NT2/D1 (cell line): ENCODE data around the gene PIGS.

ENCODE experiments used
- SUZ12 ChIP-seq: IDR thresholded peaks from 2 replicates; pipeline ENCODE4 v1.6.1; 2011; ENCODE audit not compliant: insufficient read length, insufficient read depth; ENCODE audit errors: extremely low read depth
- ZNF274 ChIP-seq: IDR thresholded peaks from 2 replicates; pipeline ENCODE4 v1.6.1; 2011; ENCODE audit warnings: mild to moderate bottlenecking, low read depth, low read length

DNA sequence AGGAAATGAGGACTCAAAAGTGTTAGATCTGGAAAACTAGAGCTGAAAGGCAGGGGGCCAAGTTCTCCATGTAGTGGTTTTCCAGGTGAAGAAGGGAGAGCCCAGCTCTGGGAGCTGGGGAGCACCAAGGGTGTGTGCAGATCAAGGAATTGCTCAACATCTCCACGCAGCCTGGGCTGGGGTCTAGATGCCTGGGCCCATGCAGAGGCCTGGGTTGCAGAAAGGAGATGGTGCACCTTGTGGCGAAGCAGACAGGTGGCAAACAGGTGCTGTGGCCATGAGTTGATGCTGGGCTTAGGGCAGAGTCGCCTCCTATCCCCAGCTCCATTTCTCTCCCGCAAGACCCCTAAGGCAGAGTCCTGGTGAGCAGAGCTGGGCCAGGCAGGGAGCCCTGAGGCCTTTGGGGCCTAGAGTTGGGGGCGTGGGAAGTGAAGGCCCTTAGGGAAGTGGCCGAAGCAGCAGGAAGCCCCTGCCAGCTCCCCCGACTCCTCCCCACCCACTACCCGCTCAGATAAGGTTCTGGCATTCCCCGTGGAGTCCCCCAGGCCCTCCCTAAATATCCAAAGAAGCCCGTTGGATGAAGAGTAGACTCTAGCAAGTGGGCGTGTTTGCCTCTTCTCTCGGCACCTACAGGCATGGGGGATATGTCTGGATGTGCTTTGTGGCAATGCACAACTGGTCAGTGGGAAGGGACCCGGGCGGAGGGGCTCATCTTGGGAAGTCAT, 64.4 kb downstream of the PIGS start:
- no peak for TF ChIP-seq SUZ12
- no peak for TF ChIP-seq ZNF274
